Hepatocyte (in vitro differentiated cells): ENCODE measurements around the gene CHTOP. TPM values are rescaled to one million over a fixed set of nuclear protein-coding genes. Genes with fewer than 3 reads are reported as not detected.
"Not testable (repeated sequence)": the region's sequence is repeated elsewhere in the genome, so short reads cannot be mapped to it uniquely, and the experiment has no call there.

Experiments used
- DNase-seq: peaks from one replicate; pipeline ENCODE4 v3.0.0-alpha.2; 2016; ENCODE audit warnings: low spot score
- H2AFZ ChIP-seq: fragments of 200-600 bp; sonication (generic); 2 replicates; pipeline ENCODE4 v1.6.0; 2016; ENCODE audit warnings: antibody characterized with exemption, mild to moderate bottlenecking
- H3K27ac ChIP-seq: fragments of 200-600 bp; sonication (generic); 2 replicates; pipeline ENCODE4 v1.5.1; 2016; ENCODE audit warnings: mild to moderate bottlenecking
- H3K27me3 ChIP-seq: fragments of 200-600 bp; sonication (generic); 2 replicates; pipeline ENCODE4 v1.6.1; 2016
- H3K36me3 ChIP-seq: fragments of 200-600 bp; sonication (generic); replicated peaks from 2 replicates; pipeline ENCODE4 v1.5.1; 2016; ENCODE audit warnings: low read depth; ENCODE audit not compliant: insufficient read depth
- H3K4me1 ChIP-seq: fragments of 200-600 bp; sonication (generic); 2 replicates; pipeline ENCODE4 v1.5.1; 2016; ENCODE audit warnings: mild to moderate bottlenecking, moderate library complexity; ENCODE audit not compliant: insufficient read depth
- H3K4me2 ChIP-seq: fragments of 200-600 bp; sonication (generic); 2 replicates; pipeline ENCODE4 v1.6.0; 2016
- H3K4me3 ChIP-seq: fragments of 200-600 bp; sonication (generic); 2 replicates; pipeline ENCODE4 v1.5.1; 2016; ENCODE audit warnings: mild to moderate bottlenecking
- H3K79me2 ChIP-seq: fragments of 200-600 bp; sonication (generic); 2 replicates; pipeline ENCODE4 v1.6.0; 2017; ENCODE audit warnings: mild to moderate bottlenecking
- H3K9me2 ChIP-seq: fragments of 200-600 bp; sonication (generic); replicated peaks from 2 replicates; pipeline ENCODE4 v1.6.0; 2017; ENCODE audit warnings: mild to moderate bottlenecking; ENCODE audit not compliant: insufficient read depth
- H3K9me3 ChIP-seq: fragments of 200-600 bp; sonication (generic); 2 replicates; pipeline ENCODE4 v1.5.1; 2016; ENCODE audit warnings: low read depth, mild to moderate bottlenecking
- H4K20me1 ChIP-seq: fragments of 200-600 bp; sonication (generic); 2 replicates; pipeline ENCODE4 v1.6.0; 2016; ENCODE audit warnings: mild to moderate bottlenecking; ENCODE audit not compliant: insufficient read depth, poor library complexity, severe bottlenecking
- CTCF ChIP-seq: fragments of 200-600 bp; sonication (generic); IDR thresholded peaks from 2 replicates; pipeline ENCODE4 v1.5.1; 2016; ENCODE audit warnings: antibody characterized with exemption, mild to moderate bottlenecking; ENCODE audit not compliant: poor library complexity
- EZH2 ChIP-seq: fragments of 200-600 bp; sonication (generic); IDR thresholded peaks from 2 replicates; pipeline ENCODE4 v1.6.1; 2016; ENCODE audit warnings: antibody characterized with exemption, mild to moderate bottlenecking, borderline replicate concordance
- EZH2phosphoT487 ChIP-seq: fragments of 200-600 bp; sonication (generic); IDR thresholded peaks from one replicate; pipeline ENCODE4 v1.6.1; 2018; ENCODE audit warnings: antibody characterized with exemption, mild to moderate bottlenecking, low read depth, moderate library complexity; ENCODE audit not compliant: unreplicated experiment, severe bottlenecking
- WGBS: methylation state at CpG from one replicate; pipeline ENCODE4 v1.1.6; 2016; ENCODE audit warnings: low lambda C conversion rate; ENCODE audit errors: missing lambda C conversion rate; 5-methylcytosine and 5-hydroxymethylcytosine counted together
- polyA plus RNA-seq: library from polyadenylated mRNA; unstranded; fragments of >200 nt; fragmentation: Nextera tagmentation; extraction: Ambion mirVana; gene quantifications from 2 replicates; pipeline ENCODE4 v1.2.1, GENCODE V29; 2016
- total RNA-seq: library from RNA; depleted of rRNA; stranded (reverse); fragments of >200 nt; gene quantifications from 2 replicates; pipeline ENCODE4 v1.2.3, GENCODE V29; 2014

The CHTOP gene
- total and polyA plus RNA-seq, 2 experiments from 2014 or later = 50.7 to 65.5 TPM

GRCh38 chr1:153587314-153587713 is 46.6 kb upstream of the CHTOP start:
- Histone ChIP-seq H4K20me1 (no peaks in the 10 kb centered on the region), H3K4me1 (no peaks in the 10 kb centered on the region), H3K79me2 (no peaks in the 10 kb centered on the region), H3K4me3 (no peak overlapping the region), H3K4me2 (no peak overlapping the region), H3K27ac (no peak overlapping the region), H3K36me3 (no peaks in the 10 kb centered on the region), H3K9me2 (no peaks in the 10 kb centered on the region), H2AFZ (no peak overlapping the region), H3K27me3 (no peaks in the 10 kb centered on the region), H3K9me3 (no peaks in the 10 kb centered on the region)
- DNase-seq = no peak
- WGBS = 42% methylated on average over 5 of the region's 5 CpGs
- no peak for TF ChIP-seq EZH2
- no peak for TF ChIP-seq CTCF
- no peak for TF ChIP-seq EZH2phosphoT487

GRCh38 chr1:153588033-153588432 is 45.8 kb upstream of the CHTOP start:
- H3K27me3 ChIP-seq, H3K9me3 ChIP-seq, H4K20me1 ChIP-seq, H3K4me2 ChIP-seq, DNase-seq, H3K27ac ChIP-seq, H2AFZ ChIP-seq, H3K4me1 ChIP-seq, H3K79me2 ChIP-seq, H3K9me2 ChIP-seq, H3K4me3 ChIP-seq, H3K36me3 ChIP-seq: not testable (repeated sequence)
- WGBS = 92% methylated on average over 10 of the region's 10 CpGs

GRCh38 chr1:153588482-153588881 is 45.4 kb upstream of the CHTOP start:
- H3K4me3 ChIP-seq = no peak overlapping the region
- no peak for DNase-seq
- no peaks in the 10 kb centered on the region for H3K4me1 ChIP-seq
- H3K9me2 ChIP-seq = no peaks in the 10 kb centered on the region
- H2AFZ ChIP-seq = no peak overlapping the region
- H3K4me2 ChIP-seq = no peak overlapping the region
- no peaks in the 10 kb centered on the region for H3K79me2 ChIP-seq
- 89% methylated on average over 2 of the region's 2 CpGs for WGBS
- TF ChIP-seq EZH2phosphoT487 (no peak), CTCF (no peak), EZH2 (no peak)
- no peaks in the 10 kb centered on the region for H4K20me1 ChIP-seq
- H3K36me3 ChIP-seq = no peaks in the 10 kb centered on the region
- no peak overlapping the region for H3K27ac ChIP-seq
- H3K9me3 ChIP-seq = no peaks in the 10 kb centered on the region
- no peaks in the 10 kb centered on the region for H3K27me3 ChIP-seq

- no peak overlapping the region for H2AFZ ChIP-seq
Measured at GRCh38 chr1:153592748-153593147, 41.1 kb upstream of the CHTOP start.

More at GRCh38 chr1:153592748-153593147, 41.1 kb upstream of the CHTOP start:
- H3K79me2 ChIP-seq = no peaks in the 10 kb centered on the region
- no peaks in the 10 kb centered on the region for H4K20me1 ChIP-seq
- no peak for DNase-seq
- H3K4me1 ChIP-seq = no peaks in the 10 kb centered on the region
- TF ChIP-seq EZH2phosphoT487 (no peak), CTCF (no peak), EZH2 (no peak)
- no peaks in the 10 kb centered on the region for H3K9me2 ChIP-seq
- H3K4me3 ChIP-seq = no peak overlapping the region
- 79% methylated on average over 4 of the region's 4 CpGs for WGBS
- H3K27me3 ChIP-seq = no peaks in the 10 kb centered on the region
- no peaks in the 10 kb centered on the region for H3K36me3 ChIP-seq
- H3K4me2 ChIP-seq = no peak overlapping the region
- no peak overlapping the region for H3K27ac ChIP-seq
- H3K9me3 ChIP-seq = no peaks in the 10 kb centered on the region
